GM23338 (cell line): ENCODE results near the gene SLC18A2. TPM values are rescaled to one million over a fixed set of nuclear protein-coding genes. Genes with fewer than 3 reads are reported as not detected.

Source experiments
- ATAC-seq: fragments of 200-7000 bp; cut with Tn5 transposase; 3 replicates; pipeline ENCODE4 v1.9.1; 2020
- DNase-seq: peaks from one replicate; pipeline ENCODE4 v3.0.0-alpha.2; 2015; ENCODE audit warnings: low spot score
- H2AFZ ChIP-seq: fragments of 200-600 bp; sonication (generic); 2 replicates; pipeline ENCODE4 v1.8.0; 2016; ENCODE audit warnings: antibody characterized with exemption, mild to moderate bottlenecking, moderate library complexity
- H3F3A ChIP-seq: fragments of 200-600 bp; sonication (generic); replicated peaks from 2 replicates; pipeline ENCODE4 v1.8.0; 2017; ENCODE audit warnings: antibody characterized with exemption, mixed run types, low read depth
- H3K27ac ChIP-seq: fragments of 200-600 bp; sonication (generic); 2 replicates; pipeline ENCODE4 v1.6.1; 2016; ENCODE audit warnings: low read depth
- H3K27me3 ChIP-seq: fragments of 200-600 bp; sonication (generic); 2 replicates; pipeline ENCODE4 v1.8.0; 2016; ENCODE audit warnings: mild to moderate bottlenecking, mixed run types, moderate library complexity; ENCODE audit not compliant: insufficient read depth
- H3K36me3 ChIP-seq: fragments of 200-600 bp; sonication (generic); 2 replicates; pipeline ENCODE4 v1.8.0; 2016; ENCODE audit warnings: mild to moderate bottlenecking; ENCODE audit not compliant: insufficient read depth
- H3K4me1 ChIP-seq: fragments of 200-600 bp; sonication (generic); 2 replicates; pipeline ENCODE4 v1.8.0; 2016; ENCODE audit warnings: mild to moderate bottlenecking, moderate library complexity; ENCODE audit not compliant: insufficient read depth
- H3K4me2 ChIP-seq: fragments of 200-600 bp; sonication (generic); 2 replicates; pipeline ENCODE4 v1.7.1; 2017; ENCODE audit warnings: mixed run types
- H3K4me3 ChIP-seq: fragments of 200-600 bp; sonication (generic); 2 replicates; pipeline ENCODE4 v1.6.1; 2016; ENCODE audit warnings: mixed run types
- H3K79me2 ChIP-seq: fragments of 200-600 bp; sonication (generic); replicated peaks from 2 replicates; pipeline ENCODE4 v1.8.0; 2017; ENCODE audit warnings: mild to moderate bottlenecking; ENCODE audit not compliant: insufficient read depth
- H3K9me2 ChIP-seq: fragments of 200-600 bp; sonication (generic); 2 replicates; pipeline ENCODE4 v1.8.0; 2017; ENCODE audit not compliant: insufficient read depth
- H4K20me1 ChIP-seq: fragments of 200-600 bp; sonication (generic); replicated peaks from 2 replicates; pipeline ENCODE4 v1.8.0; 2017; ENCODE audit warnings: mild to moderate bottlenecking; ENCODE audit not compliant: insufficient read depth
- H3K27ac Mint-ChIP-seq: 2 replicates; pipeline ENCODE4 v1.8.0; 2020; ENCODE audit warnings: inconsistent platforms, mild to moderate bottlenecking, moderate library complexity, mixed read lengths
- H3K27me3 Mint-ChIP-seq: 3 replicates; pipeline ENCODE4 v1.8.0; 2022; ENCODE audit warnings: low read depth, mild to moderate bottlenecking, moderate library complexity, mixed read lengths, inconsistent platforms; ENCODE audit not compliant: insufficient read depth, poor library complexity
- H3K36me3 Mint-ChIP-seq: 3 replicates; pipeline ENCODE4 v1.8.0; 2021; ENCODE audit warnings: low read depth, mild to moderate bottlenecking, inconsistent platforms, moderate library complexity, mixed read lengths
- H3K4me1 Mint-ChIP-seq: 3 replicates; pipeline ENCODE4 v1.8.0; 2020; ENCODE audit warnings: mild to moderate bottlenecking, inconsistent platforms, mixed read lengths
- H3K4me3 Mint-ChIP-seq: 3 replicates; pipeline ENCODE4 v1.8.0; 2021; ENCODE audit warnings: moderate library complexity, mild to moderate bottlenecking, inconsistent platforms, mixed read lengths
- H3K9me3 Mint-ChIP-seq: 3 replicates; pipeline ENCODE4 v1.8.0; 2020; ENCODE audit warnings: moderate library complexity, mild to moderate bottlenecking, inconsistent platforms, mixed read lengths
- CREB1 ChIP-seq: fragments of 250-450 bp; sonication (Bioruptor Pico); IDR thresholded peaks from 2 replicates; pipeline ENCODE4 v1.5.0; 2020; ENCODE audit warnings: low read depth, mild to moderate bottlenecking, moderate library complexity
- CTCF ChIP-seq, 2 experiments: fragments of 200-600 bp in 1 of 2; sonication (generic) in 1 of 2; conservative IDR thresholded peaks; 2 replicates each; pipeline versions ENCODE4 v1.5.1 to v1.6.1; 2016 to 2017; ENCODE audit warnings: antibody characterized with exemption in 2 of 2, low read depth in 2 of 2, mild to moderate bottlenecking in 2 of 2, moderate library complexity in 1 of 2
- EZH2 ChIP-seq: fragments of 200-600 bp; sonication (generic); IDR thresholded peaks from one replicate; pipeline ENCODE4 v1.8.0; 2017; ENCODE audit warnings: antibody characterized with exemption, mild to moderate bottlenecking, low read depth; ENCODE audit not compliant: unreplicated experiment
- JUNB ChIP-seq: IDR thresholded peaks from one replicate; pipeline ENCODE4 v1.6.1; 2016; ENCODE audit warnings: antibody characterized with exemption; ENCODE audit not compliant: unreplicated experiment
- REST ChIP-seq: IDR thresholded peaks from one replicate; pipeline ENCODE4 v1.6.1; 2018; ENCODE audit warnings: antibody characterized with exemption; ENCODE audit not compliant: unreplicated experiment
- STAT1 ChIP-seq: IDR thresholded peaks from one replicate; pipeline ENCODE4 v1.6.1; 2016; ENCODE audit warnings: antibody characterized with exemption; ENCODE audit not compliant: unreplicated experiment
- ZNF114 ChIP-seq: fragments of 250-450 bp; sonication (Bioruptor Pico); IDR thresholded peaks from 2 replicates; pipeline ENCODE4 v1.5.0; 2020; ENCODE audit warnings: mild to moderate bottlenecking, moderate library complexity
- ZNF331 ChIP-seq: fragments of 250-450 bp; sonication (Bioruptor Pico); IDR thresholded peaks from 2 replicates; pipeline ENCODE4 v1.5.0; 2020; ENCODE audit warnings: low read depth, mild to moderate bottlenecking, moderate library complexity
- polyA plus RNA-seq: library from polyadenylated mRNA; unstranded; fragments of >200 nt; fragmentation: Nextera tagmentation; extraction: Ambion mirVana; gene quantifications from 2 replicates; pipeline ENCODE4 v1.2.1, GENCODE V29; 2016
- total RNA-seq: library from RNA; depleted of rRNA; stranded (reverse); fragments of >200 nt; shearing (Covaris generic); gene quantifications from 2 replicates; pipeline ENCODE4 v1.2.3, GENCODE V29; 2014
- TF ChIP-seq, protein P1 (sequence below): IDR thresholded peaks from 2 replicates; pipeline ENCODE4 v1.6.1; 2016; ENCODE audit warnings: antibody characterized with exemption

The SLC18A2 gene
- total and polyA plus RNA-seq, 2 experiments from 2014 or later, result 4.3 to 8.7 TPM

DNA sequence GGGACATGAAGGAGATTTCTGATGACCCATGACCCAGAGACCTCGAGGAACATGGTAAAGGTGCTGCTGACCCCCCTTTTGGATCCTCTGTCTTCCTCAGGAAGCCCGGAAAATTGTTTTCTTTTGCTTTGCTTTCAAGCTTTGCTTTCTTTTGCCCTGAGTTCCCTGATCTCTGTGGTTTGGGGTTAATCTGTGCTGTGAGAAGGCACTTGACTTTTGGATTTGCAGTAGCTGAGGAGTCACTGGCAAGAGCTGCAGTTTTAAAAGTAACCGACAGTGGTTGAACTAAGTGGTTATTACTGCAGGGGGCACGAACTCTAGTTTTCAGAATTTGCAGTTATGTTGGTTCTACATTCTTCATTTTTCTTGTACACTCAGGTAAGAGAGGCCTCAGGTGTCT, 81.3 kb downstream of the SLC18A2 start:
- no peaks in the 10 kb centered on the region for H3F3A ChIP-seq
- no peak overlapping the region for H3K4me2 ChIP-seq
- Mint-ChIP-seq H3K4me1 (peaks cover 27% of the 10 kb centered on the region), H3K9me3 (peaks cover 10% of the 10 kb centered on the region; the same call in 2 of the 3 replicates), H3K36me3 (peaks cover 23% of the 10 kb centered on the region), H3K27ac (no peak overlapping the region; the same call in 1 of the 2 replicates), H3K4me3 (no peak overlapping the region), H3K27me3 (no peaks in the 10 kb centered on the region)
- H3K27me3 ChIP-seq, result no peaks in the 10 kb centered on the region
- H3K79me2 ChIP-seq, result peaks cover 16% of the 10 kb centered on the region
- H3K27ac ChIP-seq, result no peak overlapping the region
- DNase-seq, result no peak
- H4K20me1 ChIP-seq, result peaks cover 8% of the 10 kb centered on the region
- no peak for ATAC-seq
- H3K4me1 ChIP-seq, result peaks cover 27% of the 10 kb centered on the region
- no peak overlapping the region for H2AFZ ChIP-seq
- TF ChIP-seq REST (no peak), CTCF (conservative IDR thresholded peaks at IDR 0.05; ENCODE audit: low read depth in 2 of 2) (no peak), CREB1 (CRISPR knock-in tag) (no peak), JUNB (no peak), STAT1 (no peak), EZH2 (no peak)
- TF ChIP-seq, protein P1, sequence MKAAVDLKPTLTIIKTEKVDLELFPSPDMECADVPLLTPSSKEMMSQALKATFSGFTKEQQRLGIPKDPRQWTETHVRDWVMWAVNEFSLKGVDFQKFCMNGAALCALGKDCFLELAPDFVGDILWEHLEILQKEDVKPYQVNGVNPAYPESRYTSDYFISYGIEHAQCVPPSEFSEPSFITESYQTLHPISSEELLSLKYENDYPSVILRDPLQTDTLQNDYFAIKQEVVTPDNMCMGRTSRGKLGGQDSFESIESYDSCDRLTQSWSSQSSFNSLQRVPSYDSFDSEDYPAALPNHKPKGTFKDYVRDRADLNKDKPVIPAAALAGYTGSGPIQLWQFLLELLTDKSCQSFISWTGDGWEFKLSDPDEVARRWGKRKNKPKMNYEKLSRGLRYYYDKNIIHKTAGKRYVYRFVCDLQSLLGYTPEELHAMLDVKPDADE, result no peak
- H3K36me3 ChIP-seq, result no peaks in the 10 kb centered on the region
- no peak overlapping the region for H3K4me3 ChIP-seq
- H3K9me2 ChIP-seq, result no peaks in the 10 kb centered on the region

DNA sequence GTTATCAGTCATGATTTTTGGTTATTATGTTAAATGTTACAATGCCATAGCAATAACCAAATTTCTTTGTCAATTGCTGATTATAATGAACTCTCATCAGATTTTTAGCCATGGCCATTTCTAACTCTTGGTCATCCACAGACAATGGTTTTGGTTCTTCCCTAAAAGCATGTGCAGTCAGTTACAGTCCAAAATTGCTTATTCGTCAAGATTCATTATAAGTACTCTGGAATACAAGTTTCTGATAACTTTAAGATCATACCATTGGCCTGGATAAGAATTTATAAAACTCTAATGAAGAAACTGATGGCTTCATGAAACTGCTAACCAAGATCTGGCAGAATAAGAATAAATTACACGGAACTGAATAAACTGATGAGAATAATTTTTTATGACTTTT, 83.5 kb downstream of the SLC18A2 start:
- no peaks in the 10 kb centered on the region for H3K27me3 Mint-ChIP-seq
- no peak for DNase-seq
- no peak overlapping the region for H3K4me3 Mint-ChIP-seq
- ATAC-seq, result no peak
- Histone ChIP-seq H3K27me3 (no peaks in the 10 kb centered on the region), H3K4me1 (peaks cover 41% of the 10 kb centered on the region), H3K36me3 (no peaks in the 10 kb centered on the region), H2AFZ (no peak overlapping the region), H3K27ac (no peak overlapping the region), H3F3A (no peaks in the 10 kb centered on the region), H3K4me3 (no peak overlapping the region), H3K4me2 (no peak overlapping the region), H3K9me2 (no peaks in the 10 kb centered on the region), H3K79me2 (peaks cover 35% of the 10 kb centered on the region), H4K20me1 (peaks cover 5% of the 10 kb centered on the region)
- TF ChIP-seq ZNF331 (CRISPR knock-in tag) (no peak), EZH2 (no peak), ZNF114 (CRISPR knock-in tag) (no peak)
- H3K9me3 Mint-ChIP-seq, result peaks cover 10% of the 10 kb centered on the region; the same call in 2 of the 3 replicates
- H3K27ac Mint-ChIP-seq, result no peak overlapping the region
- peaks cover 45% of the 10 kb centered on the region for H3K4me1 Mint-ChIP-seq
- H3K36me3 Mint-ChIP-seq, result peaks cover 23% of the 10 kb centered on the region
